DOHH2 (cell line): ENCODE measurements around the gene TFB2M.

Source experiments
- H3F3A ChIP-seq: fragments of 200-600 bp; sonication (generic), shearing (Covaris generic); 2 replicates; pipeline ENCODE4 v1.6.0; 2016; ENCODE audit warnings: antibody characterized with exemption, mild to moderate bottlenecking; ENCODE audit not compliant: control insufficient read depth, insufficient read depth
- H3K27ac ChIP-seq: fragments of 200-600 bp; sonication (generic); 2 replicates; pipeline ENCODE4 v1.5.1; 2014; ENCODE audit warnings: low read depth, mild to moderate bottlenecking, low read length, moderate library complexity
- H3K27me3 ChIP-seq: fragments of 200-600 bp; sonication (generic); 2 replicates; pipeline ENCODE4 v1.6.1; 2014; ENCODE audit warnings: mild to moderate bottlenecking, low read length, mixed read lengths; ENCODE audit not compliant: control insufficient read depth
- H3K36me3 ChIP-seq: fragments of 200-600 bp; sonication (generic); 2 replicates; pipeline ENCODE4 v1.6.1; 2014; ENCODE audit warnings: mild to moderate bottlenecking, low read length, moderate library complexity, mixed read lengths; ENCODE audit not compliant: control insufficient read depth
- H3K4me1 ChIP-seq: fragments of 200-600 bp; sonication (generic); 2 replicates; pipeline ENCODE4 v1.6.1; 2014; ENCODE audit warnings: mild to moderate bottlenecking, low read length, mixed read lengths; ENCODE audit not compliant: control insufficient read depth
- H3K4me2 ChIP-seq: fragments of 200-600 bp; sonication (generic); 2 replicates; pipeline ENCODE4 v1.6.0; 2014; ENCODE audit warnings: mild to moderate bottlenecking, low read length, moderate library complexity
- H3K4me3 ChIP-seq: fragments of 200-600 bp; sonication (generic); 2 replicates; pipeline ENCODE4 v1.5.1; 2014; ENCODE audit warnings: mild to moderate bottlenecking, low read length, mixed read lengths
- H3K79me2 ChIP-seq: fragments of 200-600 bp; sonication (generic); 2 replicates; pipeline ENCODE4 v1.6.1; 2014; ENCODE audit warnings: mild to moderate bottlenecking, low read length, mixed read lengths; ENCODE audit not compliant: control insufficient read depth
- H3K9me2 ChIP-seq: fragments of 200-600 bp; sonication (generic); replicated peaks from 2 replicates; pipeline ENCODE4 v1.6.1; 2014; ENCODE audit warnings: mild to moderate bottlenecking, low read length, mixed read lengths; ENCODE audit not compliant: control insufficient read depth
- H3K9me3 ChIP-seq: fragments of 200-600 bp; sonication (generic); 2 replicates; pipeline ENCODE4 v1.6.1; 2014; ENCODE audit warnings: antibody characterized with exemption, low read length, mixed read lengths; ENCODE audit not compliant: control insufficient read depth, insufficient read depth
- H4K20me1 ChIP-seq: fragments of 200-600 bp; sonication (generic); 2 replicates; pipeline ENCODE4 v1.6.0; 2014; ENCODE audit warnings: low read depth, mild to moderate bottlenecking, antibody characterized with exemption, low read length, moderate library complexity; ENCODE audit not compliant: control insufficient read depth, insufficient read depth
- EZH2phosphoT487 ChIP-seq: fragments of 200-600 bp; sonication (generic); IDR thresholded peaks from 2 replicates; pipeline ENCODE4 v1.6.1; 2017; ENCODE audit warnings: borderline replicate concordance, mild to moderate bottlenecking, antibody characterized with exemption, low read length, moderate library complexity, mixed read lengths
- TF ChIP-seq, protein P1 (sequence below): fragments of 200-600 bp; sonication (generic); IDR thresholded peaks from one replicate; pipeline ENCODE4 v1.5.1; 2014; ENCODE audit warnings: antibody characterized with exemption, mild to moderate bottlenecking, low read depth, low read length; ENCODE audit not compliant: poor library complexity, severe bottlenecking

The TFB2M gene

GRCh38 chr1:246569248-246570238 is 3.5 kb upstream of the TFB2M start:
- Histone ChIP-seq H3K9me2 (no peaks in the 10 kb centered on the region), H3K79me2 (peaks cover 98% of the 10 kb centered on the region), H3K36me3 (peaks cover 48% of the 10 kb centered on the region), H4K20me1 (peaks cover 6% of the 10 kb centered on the region; the same call in 1 of the 2 replicates), H3K4me3 (peak overlapping the region; percentile 91), H3K27me3 (no peaks in the 10 kb centered on the region), H3K4me2 (peak overlapping the region; percentile 99), H3K9me3 (no peaks in the 10 kb centered on the region), H3F3A (peaks cover 37% of the 10 kb centered on the region), H3K27ac (peak overlapping the region; percentile 91), H3K4me1 (peaks cover 73% of the 10 kb centered on the region)
- no peak for TF ChIP-seq EZH2phosphoT487
- TF ChIP-seq, protein P1, sequence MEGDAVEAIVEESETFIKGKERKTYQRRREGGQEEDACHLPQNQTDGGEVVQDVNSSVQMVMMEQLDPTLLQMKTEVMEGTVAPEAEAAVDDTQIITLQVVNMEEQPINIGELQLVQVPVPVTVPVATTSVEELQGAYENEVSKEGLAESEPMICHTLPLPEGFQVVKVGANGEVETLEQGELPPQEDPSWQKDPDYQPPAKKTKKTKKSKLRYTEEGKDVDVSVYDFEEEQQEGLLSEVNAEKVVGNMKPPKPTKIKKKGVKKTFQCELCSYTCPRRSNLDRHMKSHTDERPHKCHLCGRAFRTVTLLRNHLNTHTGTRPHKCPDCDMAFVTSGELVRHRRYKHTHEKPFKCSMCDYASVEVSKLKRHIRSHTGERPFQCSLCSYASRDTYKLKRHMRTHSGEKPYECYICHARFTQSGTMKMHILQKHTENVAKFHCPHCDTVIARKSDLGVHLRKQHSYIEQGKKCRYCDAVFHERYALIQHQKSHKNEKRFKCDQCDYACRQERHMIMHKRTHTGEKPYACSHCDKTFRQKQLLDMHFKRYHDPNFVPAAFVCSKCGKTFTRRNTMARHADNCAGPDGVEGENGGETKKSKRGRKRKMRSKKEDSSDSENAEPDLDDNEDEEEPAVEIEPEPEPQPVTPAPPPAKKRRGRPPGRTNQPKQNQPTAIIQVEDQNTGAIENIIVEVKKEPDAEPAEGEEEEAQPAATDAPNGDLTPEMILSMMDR: no peak

DNA sequence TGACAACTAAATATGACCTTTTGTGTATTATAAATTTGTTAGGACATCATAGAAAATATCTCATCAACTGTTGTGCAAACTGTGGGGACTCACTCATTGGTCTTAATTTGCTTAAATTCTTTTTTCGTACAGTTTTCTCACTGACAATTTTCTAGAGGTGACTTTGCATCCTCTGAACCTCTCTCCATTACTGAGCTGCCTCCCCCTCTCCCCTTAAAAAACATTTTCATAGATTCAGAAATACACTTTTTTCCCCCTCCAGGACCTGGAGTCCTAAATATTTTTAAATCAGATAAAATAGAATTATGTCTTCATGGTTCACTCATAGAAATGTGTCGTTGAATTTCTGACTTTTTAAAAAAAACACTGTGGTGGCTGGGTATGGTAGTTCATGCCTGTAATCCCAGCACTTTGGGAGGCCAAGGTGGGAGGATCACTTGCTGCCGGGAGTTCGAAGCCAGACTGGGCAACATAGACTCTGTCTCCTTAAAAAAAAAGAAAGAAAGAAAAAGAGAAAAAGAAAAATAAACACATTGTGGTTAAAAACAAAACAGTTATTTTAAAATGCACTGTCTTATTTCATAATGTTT is 1.7 kb upstream of the TFB2M start:
- Histone ChIP-seq H3K36me3 (peaks cover 60% of the 10 kb centered on the region), H3K27ac (peak overlapping the region; percentile 91)
- TF ChIP-seq EZH2phosphoT487: no peak
- TF ChIP-seq, protein P1: no peak

GRCh38 chr1:246566813-246567645 is 968 bp upstream of the TFB2M start:
- H3K27me3 ChIP-seq: no peaks in the 10 kb centered on the region
- peak overlapping the region; percentile 91 for H3K27ac ChIP-seq
- peaks cover 6% of the 10 kb centered on the region; the same call in 1 of the 2 replicates for H4K20me1 ChIP-seq
- H3K9me3 ChIP-seq: no peaks in the 10 kb centered on the region
- H3K79me2 ChIP-seq: peaks cover 97% of the 10 kb centered on the region
- peaks cover 25% of the 10 kb centered on the region for H3F3A ChIP-seq
- H3K4me1 ChIP-seq: peaks cover 61% of the 10 kb centered on the region
- H3K4me3 ChIP-seq: peak overlapping the region; percentile 91
- H3K4me2 ChIP-seq: peak overlapping the region; percentile 99
- TF ChIP-seq, protein P1: no peak
- no peak for TF ChIP-seq EZH2phosphoT487
- H3K9me2 ChIP-seq: no peaks in the 10 kb centered on the region
- peaks cover 65% of the 10 kb centered on the region for H3K36me3 ChIP-seq

More for the DNA sequence above, 1.7 kb upstream of the TFB2M start:
- Histone ChIP-seq H3F3A (peaks cover 26% of the 10 kb centered on the region), H3K4me3 (peak overlapping the region; percentile 91), H3K4me2 (peak overlapping the region; percentile 99), H3K79me2 (peaks cover 98% of the 10 kb centered on the region), H3K27me3 (no peaks in the 10 kb centered on the region), H3K9me3 (no peaks in the 10 kb centered on the region), H4K20me1 (peaks cover 6% of the 10 kb centered on the region; the same call in 1 of the 2 replicates), H3K4me1 (peaks cover 68% of the 10 kb centered on the region), H3K9me2 (no peaks in the 10 kb centered on the region)
